ENCODE data around the gene CEP112. TPM values are rescaled to one million over a fixed set of nuclear protein-coding genes. Genes with fewer than 3 reads are reported as not detected.
A peak's percentile ranks its signal among the peaks of the same experiment; 100 is the strongest.
"Not testable (repeated sequence)": the region's sequence is repeated elsewhere in the genome, so short reads cannot be mapped to it uniquely, and the experiment has no call there.

CEP112 gene
- total and polyA plus RNA-seq, 2 donors (not counting 3 experiments of a cell fraction or from before 2014, with no cell fraction given), result 1.5 to 25.3 TPM

- ChIA-PET CTCF (interaction anchor here (0.5 to 5.9 kb wide), 4 partner anchors 729 to 936 kb away, joined by 3 to 119 read pairs (median 85); no protein-coding TSS in a partner anchor), POLR2A (no interaction called here)
- H3K4me2 ChIP-seq (ENCODE audit: insufficient read depth, low read length), result no peak overlapping the region
- H3K27me3 ChIP-seq (ENCODE audit: control insufficient read depth in 2 of 2, insufficient read depth in 2 of 2, low read length in 2 of 2), result no peaks in the 10 kb centered on the region
- no peaks in the 10 kb centered on the region for H3K36me3 ChIP-seq (ENCODE audit: control insufficient read depth in 2 of 2, extremely low read depth in 1 of 2, insufficient read depth in 2 of 2, low read length in 2 of 2)
- no peak overlapping the region for H3K9ac ChIP-seq (replicated peaks; ENCODE audit: extremely low read depth, insufficient read depth, low read length)
- BruUV-seq (replicated peaks), result no TSS peak
- H4K20me1 ChIP-seq (replicated peaks; ENCODE audit: control insufficient read depth, extremely low read depth, insufficient read depth, low read length), result no peaks in the 10 kb centered on the region
- no peaks in the 10 kb centered on the region for H3K9me1 ChIP-seq (replicated peaks; ENCODE audit: control insufficient read depth, extremely low read depth, insufficient read depth, low read length)
- no peak overlapping the region for H2AFZ ChIP-seq (ENCODE audit: low read depth, low read length)
- no peaks in the 10 kb centered on the region for H3K9me3 ChIP-seq (replicated peaks; ENCODE audit: control insufficient read depth, insufficient read depth, low read length)
- no peak overlapping the region for H3K27ac ChIP-seq (ENCODE audit: insufficient read depth, low read depth, low read length)
- no peak overlapping the region for H3K4me3 ChIP-seq (replicated peaks in 1 of 3; ENCODE audit: insufficient read depth in 1 of 3, low read depth in 1 of 3, low read length in 3 of 3)
- intact Hi-C loops (cut with micrococcal nuclease), result no loop called here
- H3K79me2 ChIP-seq (ENCODE audit: control insufficient read depth, insufficient read depth, low read length), result no peaks in the 10 kb centered on the region
- DNase-seq (ENCODE audit: low read depth, low spot score) (no peak), FAIRE-seq (no peak)
- TF ChIP-seq MYC (IDR thresholded peaks at IDR 0.05; ENCODE audit: low read depth, low read length) (no peak), POLR2AphosphoS5 (IDR thresholded peaks at IDR 0.05; ENCODE audit: insufficient read depth, low read depth, low read length) (no peak), EZH2 (IDR thresholded peaks at IDR 0.05; ENCODE audit: borderline replicate concordance, low read depth, low read length, severe bottlenecking) (no peak), GATA2 (IDR thresholded peaks at IDR 0.05; ENCODE audit: insufficient read depth, insufficient read length, low read depth, low read length) (no peak), MAX (IDR thresholded peaks at IDR 0.05; ENCODE audit: insufficient read depth, insufficient read length) (no peak)
- no peaks in the 10 kb centered on the region for H3K4me1 ChIP-seq (ENCODE audit: control insufficient read depth, extremely low read depth, insufficient read depth, low read length)
- dilution Hi-C loops (cut with MboI; ENCODE audit: extremely low pct_ligation_motif_present, low sequenced_read_pairs), result no loop called here
These were observed 24.6 kb downstream of the CEP112 start for GRCh38 chr17:66167189-66167815.

GRCh38 chr17:66165537-66166123, 26.3 kb downstream of the CEP112 start:
- intact Hi-C loops (cut with micrococcal nuclease) (loop anchor here (1.0 to 2.0 kb wide), 5 partner anchors 177 to 934 kb away; partner anchors contain the start of gene AXIN2), dilution Hi-C loops (cut with MboI; ENCODE audit: extremely low pct_ligation_motif_present, low sequenced_read_pairs) (no loop called here)
- Histone ChIP-seq H2AFZ (ENCODE audit: low read depth, low read length) (no peak overlapping the region), H3K79me2 (ENCODE audit: control insufficient read depth, insufficient read depth, low read length) (no peaks in the 10 kb centered on the region), H3K27ac (ENCODE audit: insufficient read depth, low read depth, low read length) (no peak overlapping the region), H3K27me3 (ENCODE audit: control insufficient read depth in 2 of 2, insufficient read depth in 2 of 2, low read length in 2 of 2) (no peaks in the 10 kb centered on the region), H3K9me3 (replicated peaks; ENCODE audit: control insufficient read depth, insufficient read depth, low read length) (no peaks in the 10 kb centered on the region), H3K4me1 (ENCODE audit: control insufficient read depth, extremely low read depth, insufficient read depth, low read length) (no peaks in the 10 kb centered on the region), H3K4me2 (ENCODE audit: insufficient read depth, low read length) (no peak overlapping the region), H3K36me3 (ENCODE audit: control insufficient read depth in 2 of 2, extremely low read depth in 1 of 2, insufficient read depth in 2 of 2, low read length in 2 of 2) (no peaks in the 10 kb centered on the region), H4K20me1 (replicated peaks; ENCODE audit: control insufficient read depth, extremely low read depth, insufficient read depth, low read length) (no peaks in the 10 kb centered on the region), H3K4me3 (replicated peaks in 1 of 3; ENCODE audit: insufficient read depth in 1 of 3, low read depth in 1 of 3, low read length in 3 of 3) (no peak overlapping the region), H3K9me1 (replicated peaks; ENCODE audit: control insufficient read depth, extremely low read depth, insufficient read depth, low read length) (no peaks in the 10 kb centered on the region), H3K9ac (replicated peaks; ENCODE audit: extremely low read depth, insufficient read depth, low read length) (no peak overlapping the region)
- peak; percentile 90 for FAIRE-seq
- ChIA-PET CTCF (interaction anchor here (0.6 to 5.9 kb wide), 40 partner anchors 11 to 1028 kb away, joined by 3 to 119 read pairs (median 4); partner anchors contain the start of gene RGS9), POLR2A (no interaction called here)
- BruUV-seq (replicated peaks), result no TSS peak
- peak; percentile 72 for DNase-seq (ENCODE audit: low read depth, low spot score)
- TF ChIP-seq POLR2AphosphoS5 (IDR thresholded peaks at IDR 0.05; ENCODE audit: insufficient read depth, low read depth, low read length), result no peak
- peak; percentile 33 to 45 for TF ChIP-seq CTCF (IDR thresholded peaks at IDR 0.05; ENCODE audit: extremely low read depth in 1 of 2, insufficient read depth in 1 of 2, low read depth in 1 of 2, low read length in 2 of 2)

- H3K4me2 ChIP-seq (ENCODE audit: insufficient read depth, low read length); H3K36me3 ChIP-seq (ENCODE audit: control insufficient read depth in 2 of 2, extremely low read depth in 1 of 2, insufficient read depth in 2 of 2, low read length in 2 of 2); H3K9ac ChIP-seq (replicated peaks; ENCODE audit: extremely low read depth, insufficient read depth, low read length); H3K9me3 ChIP-seq (replicated peaks; ENCODE audit: control insufficient read depth, insufficient read depth, low read length); POLR2A ChIA-PET; H2AFZ ChIP-seq (ENCODE audit: low read depth, low read length); FAIRE-seq; DNase-seq (ENCODE audit: low read depth, low spot score); H3K4me3 ChIP-seq (replicated peaks in 1 of 3; ENCODE audit: insufficient read depth in 1 of 3, low read depth in 1 of 3, low read length in 3 of 3); H3K4me1 ChIP-seq (ENCODE audit: control insufficient read depth, extremely low read depth, insufficient read depth, low read length); H3K9me1 ChIP-seq (replicated peaks; ENCODE audit: control insufficient read depth, extremely low read depth, insufficient read depth, low read length); dilution Hi-C loops (cut with MboI; ENCODE audit: extremely low pct_ligation_motif_present, low sequenced_read_pairs); H3K79me2 ChIP-seq (ENCODE audit: control insufficient read depth, insufficient read depth, low read length); H3K27ac ChIP-seq (ENCODE audit: insufficient read depth, low read depth, low read length); CTCF ChIA-PET; intact Hi-C loops (cut with micrococcal nuclease); H4K20me1 ChIP-seq (replicated peaks; ENCODE audit: control insufficient read depth, extremely low read depth, insufficient read depth, low read length); H3K27me3 ChIP-seq (ENCODE audit: control insufficient read depth in 2 of 2, insufficient read depth in 2 of 2, low read length in 2 of 2); BruUV-seq (replicated peaks): not testable (repeated sequence)
These were observed 36.9 kb downstream of the CEP112 start for GRCh38 chr17:66155055-66155454.

Measured in endothelial cell of umbilical vein (primary cell).